RWPE1 (cell line): ENCODE data around the gene ERGIC3.
"Not testable (repeated sequence)": the region's sequence is repeated elsewhere in the genome, so short reads cannot be mapped to it uniquely, and the experiment has no call there.

ENCODE experiments used
- CTCF ChIA-PET: fragments of 350-600 bp; sonication (Branson Sonifier 250); formaldehyde crosslinking; extraction: SDS; loops from one replicate; lab custom pipeline; 2021; lab: Yijun Ruan, JAX
- POLR2A ChIA-PET: fragments of 400-600 bp; formaldehyde crosslinking; extraction: SDS; loops from one replicate; lab custom pipeline; 2020; ENCODE audit warnings: antibody characterized with exemption; ENCODE audit not compliant: low non-redundant PET; lab: Yijun Ruan, JAX
- DNase-seq: peaks from one replicate; pipeline ENCODE4 v3.0.0; 2012; ENCODE audit warnings: low spot score
- H3K27ac ChIP-seq: fragments of 450-650 bp; 2 replicates; pipeline ENCODE4 v1.5.1; 2017
- TF ChIP-seq, protein P1 (sequence below): fragments of 450-650 bp; conservative IDR thresholded peaks from 2 replicates; pipeline ENCODE4 v1.5.1; 2017; ENCODE audit warnings: low read depth, mild to moderate bottlenecking

The ERGIC3 gene

DNA sequence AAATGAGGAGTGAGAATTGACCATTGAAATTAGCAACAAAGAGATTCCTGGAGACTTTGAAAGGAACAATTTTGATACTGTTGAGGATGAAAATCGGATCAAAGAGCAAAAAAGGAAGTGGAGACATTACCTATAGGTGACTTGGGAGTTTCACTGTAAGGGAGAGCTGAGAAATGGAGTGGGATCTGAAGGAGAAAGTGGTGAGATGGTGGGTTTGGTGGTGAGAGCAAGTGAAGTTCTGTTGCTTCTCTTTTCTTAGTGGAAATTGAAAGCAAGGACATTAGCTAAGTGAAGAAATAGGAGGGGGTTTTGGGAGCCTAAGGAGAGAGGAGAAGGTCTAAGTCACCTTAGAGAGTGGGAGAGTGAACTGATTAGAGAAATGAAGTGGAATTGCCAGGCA, 4.2 kb downstream of the ERGIC3 start:
- TF ChIP-seq, protein P1, sequence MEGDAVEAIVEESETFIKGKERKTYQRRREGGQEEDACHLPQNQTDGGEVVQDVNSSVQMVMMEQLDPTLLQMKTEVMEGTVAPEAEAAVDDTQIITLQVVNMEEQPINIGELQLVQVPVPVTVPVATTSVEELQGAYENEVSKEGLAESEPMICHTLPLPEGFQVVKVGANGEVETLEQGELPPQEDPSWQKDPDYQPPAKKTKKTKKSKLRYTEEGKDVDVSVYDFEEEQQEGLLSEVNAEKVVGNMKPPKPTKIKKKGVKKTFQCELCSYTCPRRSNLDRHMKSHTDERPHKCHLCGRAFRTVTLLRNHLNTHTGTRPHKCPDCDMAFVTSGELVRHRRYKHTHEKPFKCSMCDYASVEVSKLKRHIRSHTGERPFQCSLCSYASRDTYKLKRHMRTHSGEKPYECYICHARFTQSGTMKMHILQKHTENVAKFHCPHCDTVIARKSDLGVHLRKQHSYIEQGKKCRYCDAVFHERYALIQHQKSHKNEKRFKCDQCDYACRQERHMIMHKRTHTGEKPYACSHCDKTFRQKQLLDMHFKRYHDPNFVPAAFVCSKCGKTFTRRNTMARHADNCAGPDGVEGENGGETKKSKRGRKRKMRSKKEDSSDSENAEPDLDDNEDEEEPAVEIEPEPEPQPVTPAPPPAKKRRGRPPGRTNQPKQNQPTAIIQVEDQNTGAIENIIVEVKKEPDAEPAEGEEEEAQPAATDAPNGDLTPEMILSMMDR: no peak
- no peak for DNase-seq
- no peak overlapping the region for H3K27ac ChIP-seq
- CTCF ChIA-PET: no interaction called here
- POLR2A ChIA-PET: no interaction called here

DNA sequence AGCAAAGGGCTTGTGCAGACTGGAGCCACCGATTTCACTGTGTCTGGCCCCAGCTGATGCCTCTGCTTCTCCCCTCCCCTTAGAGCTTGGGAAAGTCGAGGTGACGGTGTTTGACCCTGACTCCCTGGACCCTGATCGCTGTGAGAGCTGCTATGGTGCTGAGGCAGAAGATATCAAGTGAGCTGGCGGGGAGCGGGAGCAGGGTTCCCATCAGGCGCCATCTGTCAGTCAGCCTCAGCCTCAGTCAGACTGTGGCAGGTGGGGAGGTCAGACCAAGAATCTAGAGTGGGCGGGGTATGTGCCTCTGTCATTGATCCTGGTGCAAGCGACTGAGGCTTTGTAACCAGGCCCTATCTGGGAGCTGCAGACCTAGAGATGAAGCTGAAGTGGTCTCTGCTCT, 5.5 kb downstream of the ERGIC3 start:
- no peak for DNase-seq
- ChIA-PET POLR2A (interaction anchor here (0.6 kb wide), 1 partner anchor 98 kb away, joined by 6 read pairs; no protein-coding TSS in a partner anchor), CTCF (interaction anchor here (0.6 to 0.8 kb wide), 2 partner anchors 54 to 407 kb away, joined by 3 read pairs; partner anchors contain the start of gene SCAND1)
- H3K27ac ChIP-seq: no peak overlapping the region
- TF ChIP-seq, protein P1: no peak

DNA sequence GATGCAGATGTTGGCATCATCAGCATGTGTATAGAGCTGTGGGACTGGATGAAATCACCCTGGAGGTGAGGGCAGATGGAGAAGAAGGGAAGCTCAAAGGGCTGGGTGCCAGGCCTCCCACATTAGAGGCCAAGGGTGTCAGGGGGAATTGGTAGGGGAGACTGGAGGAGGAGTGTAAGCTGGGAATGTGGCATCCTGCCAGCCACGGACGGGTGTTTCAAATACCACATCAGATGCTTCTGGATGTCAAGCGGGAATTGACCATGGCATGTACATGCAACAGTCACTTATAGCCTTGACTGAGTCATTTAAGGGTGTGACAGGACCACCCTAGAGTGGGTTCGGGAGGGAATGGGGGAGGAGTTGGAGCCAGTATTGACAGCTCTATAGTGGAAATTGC, 9.6 kb downstream of the ERGIC3 start:
- ChIA-PET CTCF (interaction anchor here (0.5 to 1.2 kb wide), 3 partner anchors 12 to 494 kb away, joined by 3 to 5 read pairs (median 3); no protein-coding TSS in a partner anchor), POLR2A (no interaction called here)
- H3K27ac ChIP-seq: no peak overlapping the region
- DNase-seq: no peak
- TF ChIP-seq, protein P1: no peak

DNA sequence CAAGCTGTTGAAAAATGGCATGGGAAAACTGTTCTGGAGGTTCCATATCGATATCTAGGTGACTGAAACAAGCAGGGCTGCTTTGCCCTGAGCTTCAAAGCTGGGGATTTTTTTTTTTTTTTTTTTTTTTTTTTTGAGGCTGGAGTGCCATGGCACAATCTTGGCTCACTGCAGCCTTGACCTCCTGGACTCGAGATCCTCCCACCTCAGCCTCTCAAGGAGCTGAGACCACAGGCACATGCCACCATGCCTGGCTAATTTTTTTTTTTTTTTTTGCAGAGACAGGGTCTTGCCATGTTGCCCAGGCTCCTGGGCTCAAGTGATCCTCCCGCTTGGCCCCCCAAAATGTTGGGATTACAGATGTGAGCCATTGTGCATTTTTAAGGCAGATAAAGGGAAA, 11.0 kb downstream of the ERGIC3 start:
- no peak overlapping the region for H3K27ac ChIP-seq
- ChIA-PET CTCF (interaction anchor here (0.5 to 1.1 kb wide), 4 partner anchors 67 to 456 kb away, joined by 3 to 6 read pairs (median 4); no protein-coding TSS in a partner anchor), POLR2A (interaction anchor here (0.6 kb wide), 2 partner anchors 43 to 279 kb away, joined by 3 to 4 read pairs; no protein-coding TSS in a partner anchor)
- TF ChIP-seq, protein P1: no peak
- no peak for DNase-seq

DNA sequence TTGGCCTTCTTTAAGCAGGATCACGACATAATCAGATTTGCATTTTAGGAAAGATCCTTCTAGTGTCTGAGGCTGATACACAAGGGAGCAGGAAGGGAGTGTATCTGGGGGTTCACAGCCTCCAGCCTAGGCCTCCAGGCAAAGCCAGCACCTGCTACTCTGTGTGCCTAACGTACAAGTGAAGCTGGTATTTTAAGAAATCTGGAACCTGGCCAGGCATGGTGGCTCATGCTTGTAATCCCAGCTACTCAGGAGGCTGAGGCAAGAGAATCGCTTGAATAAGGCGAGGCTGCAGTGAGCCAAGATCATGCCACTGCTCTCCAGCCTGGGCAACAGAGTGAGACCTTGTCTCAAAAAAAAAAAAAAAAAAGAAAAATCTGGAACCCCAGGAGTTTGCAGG, 13.6 kb downstream of the ERGIC3 start:
- POLR2A ChIA-PET, CTCF ChIA-PET, DNase-seq: not testable (repeated sequence)
- peak overlapping the region; percentile 6; the same call in 1 of the 2 replicates for H3K27ac ChIP-seq

DNA sequence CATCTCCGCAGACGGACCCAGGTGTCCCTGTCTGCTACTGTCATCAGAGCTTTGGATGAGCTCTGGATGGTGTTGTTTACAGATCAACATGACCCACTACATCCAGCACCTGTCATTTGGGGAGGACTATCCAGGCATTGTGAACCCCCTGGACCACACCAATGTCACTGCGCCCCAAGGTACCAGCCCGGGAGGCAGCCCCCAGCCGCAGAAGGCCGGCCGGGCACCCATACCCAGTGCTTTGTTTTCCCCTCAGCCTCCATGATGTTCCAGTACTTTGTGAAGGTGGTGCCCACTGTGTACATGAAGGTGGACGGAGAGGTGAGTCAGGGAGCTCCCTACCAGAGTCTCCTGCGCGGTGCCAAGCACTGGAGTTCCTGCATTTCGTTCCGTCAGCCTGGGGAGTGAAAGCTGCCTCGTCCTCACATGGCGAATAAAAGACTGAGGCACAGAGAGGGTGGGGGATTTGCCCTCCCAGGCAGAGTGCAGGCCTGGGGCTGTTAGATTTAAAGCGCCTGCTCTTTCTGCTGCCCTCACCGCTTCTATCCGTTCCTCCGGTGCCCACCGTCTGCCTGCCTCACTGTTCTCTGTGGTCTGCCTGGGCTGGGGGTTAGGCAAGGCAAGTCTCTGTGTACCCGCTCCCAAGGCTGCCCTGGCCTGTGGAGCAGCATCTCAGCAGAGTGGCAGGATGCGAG, 14.2 kb downstream of the ERGIC3 start:
- ChIA-PET CTCF (interaction anchor here (0.7 kb wide), 1 partner anchor 14 kb away, joined by 4 read pairs; no protein-coding TSS in a partner anchor), POLR2A (no interaction called here)
- TF ChIP-seq, protein P1: no peak
- DNase-seq: no peak
- H3K27ac ChIP-seq: 0 out of 2 replicates have a peak overlapping the region, but pooled peaks have one; percentile 0

DNA sequence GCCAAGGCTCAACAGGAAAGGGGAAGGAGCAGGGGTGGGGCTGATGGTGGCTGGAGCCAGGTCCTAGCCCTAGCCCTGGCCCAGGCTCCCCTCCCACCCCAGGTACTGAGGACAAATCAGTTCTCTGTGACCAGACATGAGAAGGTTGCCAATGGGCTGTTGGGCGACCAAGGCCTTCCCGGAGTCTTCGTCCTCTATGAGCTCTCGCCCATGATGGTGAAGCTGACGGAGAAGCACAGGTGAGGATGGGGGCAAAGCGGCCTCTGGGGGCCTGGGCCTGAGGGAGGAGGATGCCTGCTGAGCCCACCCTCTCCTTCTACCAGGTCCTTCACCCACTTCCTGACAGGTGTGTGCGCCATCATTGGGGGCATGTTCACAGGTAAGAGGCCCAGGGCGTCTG, 15.0 kb downstream of the ERGIC3 start:
- DNase-seq: no peak
- TF ChIP-seq, protein P1: no peak
- POLR2A ChIA-PET: no interaction called here
- H3K27ac ChIP-seq: no peak overlapping the region
- CTCF ChIA-PET: no interaction called here
